Type B pancreatic cell (in vitro differentiated cells): Measurements from ENCODE around the gene MSANTD2. TPM values are rescaled to one million over a fixed set of nuclear protein-coding genes. Genes with fewer than 3 reads are reported as not detected.

Experiments used
- DNase-seq: peaks from one replicate; pipeline ENCODE4 v3.0.0; 2021; ENCODE audit warnings: mixed read lengths; ENCODE audit not compliant: unreplicated experiment; ENCODE audit errors: extremely low spot score
- H3K27ac Mint-ChIP-seq: 2 replicates; pipeline ENCODE4 v1.8.0; 2021; ENCODE audit warnings: mild to moderate bottlenecking, mixed read lengths
- H3K27me3 Mint-ChIP-seq: 2 replicates; pipeline ENCODE4 v1.8.0; 2021; ENCODE audit warnings: mixed read lengths
- H3K36me3 Mint-ChIP-seq: 2 replicates; pipeline ENCODE4 v1.8.0; 2021; ENCODE audit warnings: mixed read lengths
- H3K4me1 Mint-ChIP-seq: one replicate; pipeline ENCODE4 v1.8.0; 2021; ENCODE audit warnings: mixed read lengths; ENCODE audit not compliant: unreplicated experiment
- H3K4me3 Mint-ChIP-seq: 2 replicates; pipeline ENCODE4 v1.8.0; 2021; ENCODE audit warnings: mild to moderate bottlenecking, mixed read lengths
- H3K9me3 Mint-ChIP-seq: 2 replicates; pipeline ENCODE4 v1.8.0; 2021; ENCODE audit warnings: mixed read lengths
- total RNA-seq: library from RNA; stranded (reverse); gene quantifications from 2 replicates; pipeline ENCODE4 v1.2.1, GENCODE V29; 2021; ENCODE audit warnings: low replicate concordance
- TF ChIP-seq, protein P1 (sequence below): fragments of 200-600 bp; sonication (generic); conservative IDR thresholded peaks from 2 replicates; pipeline ENCODE4 v1.5.0; 2021; ENCODE audit warnings: antibody characterized with exemption, mild to moderate bottlenecking

Gene MSANTD2
- total RNA-seq, 1 donor from 2014 or later = 27.4 TPM

DNA sequence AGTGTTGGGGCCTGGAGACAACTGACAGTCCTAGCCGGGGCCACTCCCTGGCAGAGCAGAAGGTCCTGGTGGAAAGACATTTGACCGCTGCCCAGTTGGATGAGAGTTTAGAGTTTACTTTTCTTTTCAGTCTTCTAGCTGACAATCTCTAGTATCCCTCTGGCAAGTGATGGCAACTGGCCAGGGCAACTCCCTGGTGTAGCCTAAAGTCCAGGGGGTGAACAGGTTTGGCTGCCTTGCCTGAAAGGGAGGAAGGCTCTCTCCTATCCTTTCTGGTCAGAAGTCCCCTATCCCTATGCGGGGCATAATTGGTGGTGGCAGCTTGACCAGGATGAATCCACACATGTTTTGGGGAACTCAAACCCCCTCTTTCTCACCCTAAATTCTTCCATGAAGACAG, 16.8 kb upstream of the MSANTD2 start:
- no peak overlapping the region for H3K4me3 Mint-ChIP-seq
- H3K27ac Mint-ChIP-seq = no peak overlapping the region
- TF ChIP-seq, protein P1, sequence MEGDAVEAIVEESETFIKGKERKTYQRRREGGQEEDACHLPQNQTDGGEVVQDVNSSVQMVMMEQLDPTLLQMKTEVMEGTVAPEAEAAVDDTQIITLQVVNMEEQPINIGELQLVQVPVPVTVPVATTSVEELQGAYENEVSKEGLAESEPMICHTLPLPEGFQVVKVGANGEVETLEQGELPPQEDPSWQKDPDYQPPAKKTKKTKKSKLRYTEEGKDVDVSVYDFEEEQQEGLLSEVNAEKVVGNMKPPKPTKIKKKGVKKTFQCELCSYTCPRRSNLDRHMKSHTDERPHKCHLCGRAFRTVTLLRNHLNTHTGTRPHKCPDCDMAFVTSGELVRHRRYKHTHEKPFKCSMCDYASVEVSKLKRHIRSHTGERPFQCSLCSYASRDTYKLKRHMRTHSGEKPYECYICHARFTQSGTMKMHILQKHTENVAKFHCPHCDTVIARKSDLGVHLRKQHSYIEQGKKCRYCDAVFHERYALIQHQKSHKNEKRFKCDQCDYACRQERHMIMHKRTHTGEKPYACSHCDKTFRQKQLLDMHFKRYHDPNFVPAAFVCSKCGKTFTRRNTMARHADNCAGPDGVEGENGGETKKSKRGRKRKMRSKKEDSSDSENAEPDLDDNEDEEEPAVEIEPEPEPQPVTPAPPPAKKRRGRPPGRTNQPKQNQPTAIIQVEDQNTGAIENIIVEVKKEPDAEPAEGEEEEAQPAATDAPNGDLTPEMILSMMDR = no peak
- DNase-seq = no peak
- no peaks in the 10 kb centered on the region for H3K4me1 Mint-ChIP-seq
- H3K36me3 Mint-ChIP-seq = no peaks in the 10 kb centered on the region
- H3K9me3 Mint-ChIP-seq = no peaks in the 10 kb centered on the region
- H3K27me3 Mint-ChIP-seq = peaks cover 51% of the 10 kb centered on the region

DNA sequence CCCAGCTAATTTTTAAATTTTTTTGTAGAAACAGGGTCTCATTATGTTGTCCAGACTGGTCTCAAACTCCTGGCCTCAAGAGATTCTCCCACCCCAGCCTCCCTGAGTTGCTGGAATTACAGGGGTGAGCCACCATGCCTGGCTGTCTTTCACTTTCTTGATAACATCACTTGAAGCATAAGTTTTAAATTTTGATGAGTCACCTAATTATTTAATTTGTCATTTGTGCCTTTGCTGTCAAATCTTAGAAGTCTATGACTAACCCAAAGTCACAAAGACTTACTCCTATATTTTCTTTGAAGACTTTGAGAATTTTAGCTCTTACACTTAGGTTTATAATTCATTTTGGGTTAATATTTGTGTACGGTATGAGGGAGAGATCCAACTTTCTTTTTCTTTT, 14.5 kb upstream of the MSANTD2 start:
- H3K27me3 Mint-ChIP-seq = peaks cover 46% of the 10 kb centered on the region
- no peaks in the 10 kb centered on the region for H3K36me3 Mint-ChIP-seq
- no peak for DNase-seq
- H3K9me3 Mint-ChIP-seq = no peaks in the 10 kb centered on the region
- H3K27ac Mint-ChIP-seq = no peak overlapping the region
- no peak overlapping the region for H3K4me3 Mint-ChIP-seq
- TF ChIP-seq, protein P1 = no peak
- no peaks in the 10 kb centered on the region for H3K4me1 Mint-ChIP-seq

DNA sequence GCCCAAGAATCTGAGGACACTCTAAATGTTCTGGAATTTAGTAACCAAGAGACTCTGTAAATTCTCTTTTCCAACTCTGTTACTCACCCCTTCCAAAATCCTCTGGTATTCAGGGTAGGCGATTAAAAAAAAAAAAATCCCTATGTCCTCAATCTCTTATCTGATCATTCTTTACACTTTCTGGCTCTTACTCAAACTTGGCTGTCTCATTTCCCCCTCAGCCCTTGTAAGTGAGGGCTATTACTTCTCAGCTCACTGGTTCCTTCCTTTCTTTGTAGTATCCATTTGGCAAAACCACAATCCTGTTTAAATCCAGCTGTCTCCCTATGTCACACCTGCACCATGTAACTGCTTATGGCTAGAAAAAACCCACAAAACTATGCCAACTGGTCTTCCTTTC, 12.7 kb upstream of the MSANTD2 start:
- Mint-ChIP-seq H3K36me3 (no peaks in the 10 kb centered on the region), H3K4me3 (no peak overlapping the region), H3K27ac (no peak overlapping the region), H3K4me1 (no peaks in the 10 kb centered on the region), H3K9me3 (no peaks in the 10 kb centered on the region), H3K27me3 (peaks cover 33% of the 10 kb centered on the region)
- TF ChIP-seq, protein P1 = no peak
- DNase-seq = no peak

DNA sequence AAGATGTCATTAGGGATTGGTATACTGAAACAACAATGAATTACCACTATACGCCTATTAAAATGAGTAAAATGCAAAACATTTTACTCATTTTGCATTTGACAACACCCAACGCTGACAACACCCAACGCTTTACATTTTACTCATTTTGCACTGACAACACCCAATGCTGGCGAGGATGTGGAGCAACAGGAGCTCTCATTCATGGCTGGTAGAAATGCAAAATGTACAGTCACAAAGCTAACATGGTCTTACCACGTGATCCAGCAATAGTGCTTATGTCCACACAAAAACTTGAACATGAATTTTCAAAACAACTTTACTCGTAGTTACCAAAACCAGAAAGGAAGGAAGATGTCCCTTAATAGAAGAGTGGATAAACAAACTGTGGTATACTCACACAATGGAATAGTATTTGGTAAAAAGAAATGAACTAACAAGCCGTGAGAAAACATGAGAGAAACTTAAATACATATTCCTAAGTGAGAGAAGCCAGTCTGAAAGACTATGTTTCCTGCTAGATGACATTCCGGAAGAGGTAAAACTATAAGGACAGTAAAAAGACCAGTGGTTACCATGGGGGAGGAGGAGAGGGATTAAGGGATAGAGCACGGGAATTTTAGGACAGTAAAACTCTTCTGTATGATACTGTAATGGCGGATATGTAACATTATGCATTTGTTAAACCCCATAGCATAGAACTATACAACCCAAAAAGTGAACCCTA, 11.4 kb upstream of the MSANTD2 start:
- Mint-ChIP-seq H3K27ac (no peak overlapping the region), H3K9me3 (no peaks in the 10 kb centered on the region), H3K27me3 (peaks cover 27% of the 10 kb centered on the region), H3K36me3 (no peaks in the 10 kb centered on the region), H3K4me1 (no peaks in the 10 kb centered on the region), H3K4me3 (no peak overlapping the region)
- DNase-seq = no peak
- TF ChIP-seq, protein P1 = no peak

DNA sequence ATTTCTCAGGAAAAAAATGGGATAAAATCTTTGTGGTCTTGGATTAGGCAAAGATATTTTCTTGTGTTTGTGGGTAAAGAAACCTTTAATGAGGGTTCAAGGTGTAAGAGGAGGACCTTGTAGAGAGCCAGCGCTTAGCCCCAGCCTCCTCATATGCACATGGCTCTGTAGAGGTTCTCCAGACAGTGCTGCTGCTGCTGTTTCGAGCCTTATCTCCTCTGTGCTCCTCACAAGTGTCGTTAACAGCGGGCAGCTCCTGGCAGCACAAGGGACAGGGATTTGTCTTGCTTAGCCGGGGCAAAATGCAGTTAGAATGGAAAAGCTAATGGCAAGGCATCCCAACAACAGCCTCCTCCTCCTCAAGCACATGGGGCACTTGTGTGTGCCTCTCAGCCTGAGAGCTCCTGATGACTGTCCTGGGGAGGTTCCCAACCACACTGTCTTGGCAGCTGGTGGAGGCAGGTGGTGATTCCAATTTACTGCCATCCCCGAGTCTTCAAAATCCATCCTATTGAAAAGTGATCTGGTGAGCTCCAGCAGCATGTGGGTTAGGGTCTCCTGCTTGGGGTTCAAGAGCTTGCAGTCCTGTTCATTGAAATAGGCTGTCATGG, 7.6 kb upstream of the MSANTD2 start:
- no peaks in the 10 kb centered on the region for H3K36me3 Mint-ChIP-seq
- no peaks in the 10 kb centered on the region for H3K4me1 Mint-ChIP-seq
- peaks cover 9% of the 10 kb centered on the region for H3K27me3 Mint-ChIP-seq
- DNase-seq = no peak
- H3K9me3 Mint-ChIP-seq = no peaks in the 10 kb centered on the region
- no peak overlapping the region for H3K4me3 Mint-ChIP-seq
- TF ChIP-seq, protein P1 = no peak
- H3K27ac Mint-ChIP-seq = no peak overlapping the region
